ENCODE data around the gene SENP5. TPM values are rescaled to one million over a fixed set of nuclear protein-coding genes. Genes with fewer than 3 reads are reported as not detected.

Gene SENP5
- polyA plus RNA-seq, 1 experiment: 18.3 TPM

DNA sequence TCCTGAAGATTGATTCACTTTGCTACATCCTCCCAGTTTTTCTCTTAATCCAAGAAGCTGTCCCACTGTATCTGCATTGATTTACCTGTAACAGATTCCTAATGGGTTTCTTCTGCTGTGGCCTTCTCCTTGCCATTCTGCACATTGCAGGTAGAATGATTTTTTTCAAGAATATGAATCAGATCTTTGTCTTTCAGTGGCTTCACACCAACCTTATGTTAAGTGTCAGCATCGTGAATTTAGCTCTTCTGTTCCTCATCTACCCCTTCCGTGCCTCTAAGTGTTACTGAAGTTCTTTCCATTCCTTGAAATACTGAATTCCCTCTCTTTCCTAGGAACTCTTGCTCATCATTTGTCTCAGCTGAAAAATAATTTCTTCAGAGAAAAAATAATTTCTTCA lies 7.5 kb downstream of the SENP5 start:
- CTCF ChIA-PET: no interaction called here
- no peaks in the 10 kb centered on the region for H3K27me3 ChIP-seq (ENCODE audit: control insufficient read depth, insufficient read depth, low read length)
- TF ChIP-seq, protein P1, sequence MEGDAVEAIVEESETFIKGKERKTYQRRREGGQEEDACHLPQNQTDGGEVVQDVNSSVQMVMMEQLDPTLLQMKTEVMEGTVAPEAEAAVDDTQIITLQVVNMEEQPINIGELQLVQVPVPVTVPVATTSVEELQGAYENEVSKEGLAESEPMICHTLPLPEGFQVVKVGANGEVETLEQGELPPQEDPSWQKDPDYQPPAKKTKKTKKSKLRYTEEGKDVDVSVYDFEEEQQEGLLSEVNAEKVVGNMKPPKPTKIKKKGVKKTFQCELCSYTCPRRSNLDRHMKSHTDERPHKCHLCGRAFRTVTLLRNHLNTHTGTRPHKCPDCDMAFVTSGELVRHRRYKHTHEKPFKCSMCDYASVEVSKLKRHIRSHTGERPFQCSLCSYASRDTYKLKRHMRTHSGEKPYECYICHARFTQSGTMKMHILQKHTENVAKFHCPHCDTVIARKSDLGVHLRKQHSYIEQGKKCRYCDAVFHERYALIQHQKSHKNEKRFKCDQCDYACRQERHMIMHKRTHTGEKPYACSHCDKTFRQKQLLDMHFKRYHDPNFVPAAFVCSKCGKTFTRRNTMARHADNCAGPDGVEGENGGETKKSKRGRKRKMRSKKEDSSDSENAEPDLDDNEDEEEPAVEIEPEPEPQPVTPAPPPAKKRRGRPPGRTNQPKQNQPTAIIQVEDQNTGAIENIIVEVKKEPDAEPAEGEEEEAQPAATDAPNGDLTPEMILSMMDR (IDR thresholded peaks at IDR 0.05; ENCODE audit: low read depth, low read length): no peak
- no peaks in the 10 kb centered on the region for H3K9me3 ChIP-seq (ENCODE audit: control insufficient read depth, insufficient read depth, low read length)
- no peak overlapping the region for H3K27ac ChIP-seq (ENCODE audit: low read depth, low read length)
- DNase-seq (ENCODE audit: low read depth, low spot score): no peak
- POLR2A ChIA-PET: no interaction called here
- H3K4me3 ChIP-seq (ENCODE audit: low read depth, low read length): no peak overlapping the region

DNA sequence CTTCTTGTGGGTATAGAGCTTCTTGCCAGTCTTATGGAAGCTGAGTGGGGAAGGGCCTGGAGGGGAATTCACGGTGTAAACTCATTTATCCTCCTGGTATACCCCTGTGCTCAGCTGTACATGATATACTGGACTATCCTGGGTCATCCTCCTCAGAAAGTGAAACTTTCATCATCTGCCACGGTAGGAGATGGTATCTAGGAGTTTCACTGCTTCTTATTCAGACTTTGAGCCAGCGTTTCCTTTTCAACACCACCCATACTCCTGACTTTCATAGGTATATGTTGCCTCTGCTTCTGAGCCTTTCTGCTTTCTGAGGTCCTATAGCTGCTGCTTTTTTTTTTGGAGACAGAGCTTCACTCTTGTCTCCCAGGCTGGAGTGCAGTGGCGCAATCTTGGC lies 15.6 kb downstream of the SENP5 start:
- Histone ChIP-seq H3K27me3 (ENCODE audit: control insufficient read depth, insufficient read depth, low read length) (no peaks in the 10 kb centered on the region), H3K9me3 (ENCODE audit: control insufficient read depth, insufficient read depth, low read length) (no peaks in the 10 kb centered on the region), H3K27ac (ENCODE audit: low read depth, low read length) (no peak overlapping the region), H3K4me3 (ENCODE audit: low read depth, low read length) (no peak overlapping the region)
- POLR2A ChIA-PET: no interaction called here
- DNase-seq (ENCODE audit: low read depth, low spot score): no peak
- TF ChIP-seq, protein P1 (IDR thresholded peaks at IDR 0.05; ENCODE audit: low read depth, low read length): no peak
- CTCF ChIA-PET: no interaction called here

DNA sequence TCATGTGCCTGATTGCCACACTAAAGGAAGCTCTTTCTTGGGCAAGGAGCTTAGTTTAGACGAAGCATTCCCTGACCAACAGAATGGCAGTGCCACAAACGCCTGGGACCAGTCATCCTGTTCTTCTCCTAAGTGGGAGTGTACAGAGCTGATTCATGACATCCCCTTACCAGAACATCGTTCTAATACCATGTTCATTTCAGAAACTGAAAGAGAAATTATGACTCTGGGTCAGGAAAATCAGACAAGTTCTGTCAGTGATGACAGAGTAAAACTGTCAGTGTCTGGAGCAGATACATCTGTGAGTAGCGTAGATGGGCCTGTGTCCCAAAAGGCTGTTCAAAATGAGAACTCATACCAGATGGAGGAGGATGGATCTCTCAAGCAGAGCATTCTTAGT lies 18.4 kb downstream of the SENP5 start:
- TF ChIP-seq, protein P1 (IDR thresholded peaks at IDR 0.05; ENCODE audit: low read depth, low read length): no peak
- Histone ChIP-seq H3K27ac (ENCODE audit: low read depth, low read length) (no peak overlapping the region), H3K4me3 (ENCODE audit: low read depth, low read length) (no peak overlapping the region), H3K27me3 (ENCODE audit: control insufficient read depth, insufficient read depth, low read length) (no peaks in the 10 kb centered on the region), H3K9me3 (ENCODE audit: control insufficient read depth, insufficient read depth, low read length) (no peaks in the 10 kb centered on the region)
- ChIA-PET POLR2A (interaction anchor here (1.6 kb wide), 1 partner anchor 18 kb away, joined by 7 read pairs; the partner anchor contains the start of gene SENP5), CTCF (no interaction called here)
- no peak for DNase-seq (ENCODE audit: low read depth, low spot score)

DNA sequence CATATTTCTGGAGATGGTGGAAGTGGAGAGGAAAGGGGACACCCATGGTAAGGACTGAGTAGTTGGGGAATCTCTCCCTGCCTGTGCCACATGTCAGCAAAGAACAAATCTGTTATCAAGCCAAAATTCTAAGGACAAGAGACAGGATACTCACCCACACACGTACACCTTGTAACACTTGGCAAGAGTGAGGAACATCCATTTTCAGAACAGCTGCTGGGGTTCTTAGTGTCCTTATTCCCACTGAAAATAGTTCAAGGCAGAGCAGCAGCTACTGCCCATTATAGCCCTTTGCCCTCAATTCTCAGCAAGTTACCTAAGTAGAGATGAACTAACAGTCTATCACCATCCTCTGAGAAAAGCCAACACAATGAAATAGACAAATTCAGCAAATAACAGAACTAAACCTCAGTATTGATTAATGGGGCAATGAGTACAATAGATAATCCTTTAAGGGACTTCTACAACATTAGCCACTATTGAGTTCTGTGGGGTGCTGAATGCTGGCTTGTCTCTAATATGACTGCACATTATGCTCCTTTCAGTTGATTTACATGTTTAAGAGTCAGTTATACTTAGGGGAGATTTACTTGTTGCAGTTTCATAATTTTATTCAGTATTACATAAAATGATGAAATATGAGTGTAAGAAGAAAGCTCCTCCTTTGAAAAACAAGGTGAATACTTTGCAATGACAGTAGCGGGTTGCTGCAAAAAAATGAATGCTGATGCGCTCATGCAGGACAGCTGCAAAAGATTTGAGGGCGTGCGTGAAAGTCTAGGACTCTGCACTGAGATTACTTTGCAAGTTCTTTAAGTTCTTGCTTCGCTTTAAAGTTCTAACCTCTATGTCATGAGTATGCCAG lies 22.4 kb downstream of the SENP5 start:
- H3K4me3 ChIP-seq (ENCODE audit: low read depth, low read length): no peak overlapping the region
- H3K27me3 ChIP-seq (ENCODE audit: control insufficient read depth, insufficient read depth, low read length): no peaks in the 10 kb centered on the region
- ChIA-PET POLR2A (no interaction called here), CTCF (no interaction called here)
- DNase-seq (ENCODE audit: low read depth, low spot score): no peak
- H3K27ac ChIP-seq (ENCODE audit: low read depth, low read length): no peak overlapping the region
- no peaks in the 10 kb centered on the region for H3K9me3 ChIP-seq (ENCODE audit: control insufficient read depth, insufficient read depth, low read length)
- TF ChIP-seq, protein P1 (IDR thresholded peaks at IDR 0.05; ENCODE audit: low read depth, low read length): no peak

DNA sequence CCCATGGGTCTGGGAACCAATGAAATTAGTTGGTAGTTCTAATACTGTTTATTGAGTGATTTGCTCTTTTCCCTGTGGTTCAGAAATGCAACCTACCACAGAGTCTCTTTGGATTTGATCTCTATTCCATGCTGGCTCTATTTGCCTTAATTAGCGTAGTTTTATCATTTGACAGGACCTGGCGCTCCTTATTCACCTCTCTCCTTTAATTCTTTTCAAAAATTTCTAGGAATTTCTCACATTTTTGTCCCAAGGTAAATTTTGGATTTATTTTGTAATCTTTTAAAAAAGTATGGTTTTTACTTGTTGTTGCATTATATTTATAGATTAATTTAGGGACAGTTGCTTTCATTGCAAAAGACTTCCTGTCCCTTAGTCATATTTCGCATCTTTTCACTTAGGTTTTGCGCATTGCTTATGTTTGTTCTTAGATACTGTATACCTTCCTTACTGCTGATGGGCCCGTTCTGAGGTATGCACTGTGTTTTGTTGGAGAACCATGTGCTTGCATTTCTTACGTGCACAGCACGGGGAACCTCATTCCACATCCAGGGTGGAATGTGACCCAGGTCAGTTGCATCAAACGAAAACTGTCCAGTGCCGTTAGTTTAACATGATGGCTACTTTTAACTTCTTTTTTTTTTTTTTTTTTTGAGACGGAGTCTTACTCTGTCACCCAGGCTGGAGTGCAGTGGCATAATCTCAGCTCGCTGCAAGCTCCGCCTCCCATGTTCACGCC lies 27.0 kb downstream of the SENP5 start:
- DNase-seq (ENCODE audit: low read depth, low spot score): no peak

More for the DNA sequence above, 27.0 kb downstream of the SENP5 start:
- Histone ChIP-seq H3K9me3 (ENCODE audit: control insufficient read depth, insufficient read depth, low read length) (no peaks in the 10 kb centered on the region), H3K4me3 (ENCODE audit: low read depth, low read length) (no peak overlapping the region), H3K27ac (ENCODE audit: low read depth, low read length) (no peak overlapping the region), H3K27me3 (ENCODE audit: control insufficient read depth, insufficient read depth, low read length) (no peaks in the 10 kb centered on the region)
- TF ChIP-seq, protein P1 (IDR thresholded peaks at IDR 0.05; ENCODE audit: low read depth, low read length): no peak
- ChIA-PET CTCF (no interaction called here), POLR2A (no interaction called here)

Data from AG04450 (cell line).